Cardiac muscle cell (in vitro differentiated cells and primary cell): Measurements from ENCODE around the gene DENND2A. TPM values are rescaled to one million over a fixed set of nuclear protein-coding genes. Genes with fewer than 3 reads are reported as not detected.
"Not testable (repeated sequence)": the region's sequence is repeated elsewhere in the genome, so short reads cannot be mapped to it uniquely, and the experiment has no call there.

Experiments
- DNase-seq, 2 donors: peaks; one replicate each; pipeline versions ENCODE4 v3.0.0 to v3.0.0-alpha.2; 2010 to 2017; ENCODE audit warnings: low read depth in 1 of 2, low spot score in 1 of 2
- H3K27ac ChIP-seq: fragments of 200-600 bp; sonication (generic); 2 replicates; pipeline ENCODE4 v1.5.1; 2016
- H3K27me3 ChIP-seq: fragments of 200-600 bp; sonication (generic); 2 replicates; pipeline ENCODE4 v1.6.0; 2016; ENCODE audit warnings: control low read depth
- H3K36me3 ChIP-seq: fragments of 200-600 bp; sonication (generic); 2 replicates; pipeline ENCODE4 v1.5.1; 2016; ENCODE audit warnings: control low read depth
- H3K4me1 ChIP-seq: fragments of 200-600 bp; sonication (generic); 2 replicates; pipeline ENCODE4 v1.8.1; 2017; ENCODE audit warnings: low read depth, mild to moderate bottlenecking, mixed run types
- H3K4me3 ChIP-seq: fragments of 200-600 bp; sonication (generic); 2 replicates; pipeline ENCODE4 v1.5.1; 2016; ENCODE audit warnings: mild to moderate bottlenecking
- H3K9me3 ChIP-seq: fragments of 200-600 bp; sonication (generic); 2 replicates; pipeline ENCODE4 v1.5.1; 2017; ENCODE audit warnings: low read depth, mild to moderate bottlenecking, control low read depth
- polyA plus RNA-seq: library from polyadenylated mRNA; unstranded; fragments of >200 nt; fragmentation: Nextera tagmentation; extraction: Ambion mirVana; gene quantifications from 2 replicates; pipeline ENCODE4 v1.2.1, GENCODE V29; 2016
- total RNA-seq: library from RNA; depleted of rRNA; stranded (reverse); fragments of >200 nt; gene quantifications from 2 replicates; pipeline ENCODE4 v1.2.3, GENCODE V29; 2016
- TF ChIP-seq, protein P1 (sequence below): IDR thresholded peaks from 2 replicates; pipeline ENCODE4 v1.5.1; 2012; ENCODE audit warnings: low read depth, mild to moderate bottlenecking, low read length

DENND2A gene
- total and polyA plus RNA-seq, 2 experiments from 2014 or later, result 14.0 to 21.7 TPM

DNA sequence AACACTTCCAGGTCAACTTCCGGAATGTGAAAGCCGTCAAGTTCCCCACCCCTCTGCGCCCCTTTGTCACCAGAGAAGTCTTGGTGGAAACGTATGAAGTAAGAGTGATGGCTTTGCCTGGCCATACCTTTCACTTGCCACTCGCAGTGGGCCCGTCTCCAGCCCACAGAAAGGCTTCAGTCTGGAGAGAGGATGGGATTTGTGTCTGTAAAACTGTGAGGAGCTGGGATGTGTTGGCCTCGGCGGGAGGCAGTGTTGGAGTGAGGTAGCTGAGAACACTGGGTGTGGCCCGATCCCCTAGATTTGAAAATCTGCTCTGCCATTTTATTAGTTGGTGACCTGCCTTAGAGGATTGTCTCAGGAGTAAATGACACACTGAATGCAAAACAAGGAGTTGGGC, 38.6 kb upstream of the DENND2A start:
- DNase-seq, result no peak
- Histone ChIP-seq H3K36me3 (peaks cover 4% of the 10 kb centered on the region), H3K4me3 (no peak overlapping the region), H3K27ac (no peak overlapping the region), H3K9me3 (no peaks in the 10 kb centered on the region), H3K27me3 (no peaks in the 10 kb centered on the region), H3K4me1 (no peaks in the 10 kb centered on the region)
- TF ChIP-seq, protein P1, sequence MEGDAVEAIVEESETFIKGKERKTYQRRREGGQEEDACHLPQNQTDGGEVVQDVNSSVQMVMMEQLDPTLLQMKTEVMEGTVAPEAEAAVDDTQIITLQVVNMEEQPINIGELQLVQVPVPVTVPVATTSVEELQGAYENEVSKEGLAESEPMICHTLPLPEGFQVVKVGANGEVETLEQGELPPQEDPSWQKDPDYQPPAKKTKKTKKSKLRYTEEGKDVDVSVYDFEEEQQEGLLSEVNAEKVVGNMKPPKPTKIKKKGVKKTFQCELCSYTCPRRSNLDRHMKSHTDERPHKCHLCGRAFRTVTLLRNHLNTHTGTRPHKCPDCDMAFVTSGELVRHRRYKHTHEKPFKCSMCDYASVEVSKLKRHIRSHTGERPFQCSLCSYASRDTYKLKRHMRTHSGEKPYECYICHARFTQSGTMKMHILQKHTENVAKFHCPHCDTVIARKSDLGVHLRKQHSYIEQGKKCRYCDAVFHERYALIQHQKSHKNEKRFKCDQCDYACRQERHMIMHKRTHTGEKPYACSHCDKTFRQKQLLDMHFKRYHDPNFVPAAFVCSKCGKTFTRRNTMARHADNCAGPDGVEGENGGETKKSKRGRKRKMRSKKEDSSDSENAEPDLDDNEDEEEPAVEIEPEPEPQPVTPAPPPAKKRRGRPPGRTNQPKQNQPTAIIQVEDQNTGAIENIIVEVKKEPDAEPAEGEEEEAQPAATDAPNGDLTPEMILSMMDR, result no peak

DNA sequence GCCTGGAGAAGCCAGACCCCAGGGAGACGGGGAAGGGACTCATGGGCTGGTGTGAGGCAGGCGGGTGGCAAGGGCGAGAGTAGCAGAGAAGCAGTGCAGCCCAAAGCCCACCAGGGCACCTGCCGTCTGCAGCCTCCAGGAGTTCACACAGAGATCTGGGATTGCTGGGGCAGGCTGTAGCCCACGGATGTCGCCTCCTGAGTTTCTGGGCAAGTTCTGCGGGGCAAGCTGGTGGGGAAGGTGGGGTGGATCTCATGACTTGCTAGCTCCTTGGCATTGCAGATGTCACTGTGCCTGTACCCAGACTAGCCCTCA, 38.2 kb upstream of the DENND2A start:
- DNase-seq, result no peak

DNA sequence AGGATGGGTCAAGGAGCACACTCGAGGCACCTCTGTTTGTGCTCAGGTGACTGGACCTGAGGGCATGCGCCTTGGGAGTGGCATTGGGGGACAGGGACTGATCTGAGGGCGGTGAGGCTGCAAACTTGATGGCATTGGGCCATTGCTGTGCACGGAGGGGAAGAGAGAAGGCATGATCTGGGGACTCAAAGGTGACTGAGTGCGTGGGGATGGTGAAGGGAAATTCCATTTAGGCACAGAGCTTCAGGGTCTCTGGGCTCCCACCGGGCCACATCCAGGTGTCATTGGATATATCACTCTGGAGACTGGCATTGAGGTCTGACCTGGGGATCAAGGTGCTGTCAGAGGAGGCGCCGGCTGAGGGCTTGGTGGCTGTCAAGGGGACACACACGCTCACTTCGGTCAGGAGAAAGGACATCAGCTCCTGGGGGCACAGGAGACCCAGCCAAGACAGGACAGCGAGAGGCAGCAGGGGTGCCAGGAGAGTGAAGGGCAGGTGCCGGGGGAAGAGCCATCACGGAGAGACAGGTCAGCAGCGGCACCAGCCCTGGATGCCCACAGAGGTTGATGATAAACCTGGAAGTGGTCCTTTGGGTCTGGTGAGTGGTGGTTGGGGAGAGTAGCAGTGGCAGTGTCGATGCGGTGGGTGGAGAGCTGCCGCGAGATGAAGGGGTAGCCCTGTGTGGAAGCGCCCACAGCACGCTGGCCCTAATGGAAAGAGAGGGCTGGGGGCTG, 37.6 kb upstream of the DENND2A start:
- DNase-seq, result no peak
- H3K27me3 ChIP-seq, result no peaks in the 10 kb centered on the region
- H3K27ac ChIP-seq, result no peak overlapping the region

More for the DNA sequence above, 38.2 kb upstream of the DENND2A start:
- TF ChIP-seq, protein P1, result no peak
- Histone ChIP-seq H3K4me1 (no peaks in the 10 kb centered on the region), H3K9me3 (no peaks in the 10 kb centered on the region), H3K36me3 (peaks cover 4% of the 10 kb centered on the region), H3K27me3 (no peaks in the 10 kb centered on the region), H3K27ac (no peak overlapping the region), H3K4me3 (no peak overlapping the region)

DNA sequence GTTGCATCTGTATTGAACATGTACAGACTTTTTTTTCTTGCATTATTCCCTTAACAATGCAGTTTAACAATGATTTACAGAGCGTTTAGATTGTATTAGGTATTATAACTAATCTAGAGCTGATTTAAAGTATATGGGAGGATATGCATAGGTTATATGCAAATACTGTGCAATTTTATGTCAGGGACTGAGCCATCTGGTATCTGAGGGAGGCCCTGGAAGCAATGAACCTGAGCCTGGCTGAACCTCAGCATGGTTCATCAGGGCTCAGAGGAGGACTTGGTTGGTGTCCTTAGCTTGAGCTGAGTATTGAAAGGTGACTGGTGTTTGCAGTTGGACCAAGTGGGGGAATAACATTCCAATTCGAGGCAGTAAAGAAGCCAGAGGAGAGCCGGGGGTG, 36.9 kb upstream of the DENND2A start:
- H3K4me1 ChIP-seq, result no peaks in the 10 kb centered on the region
- H3K4me3 ChIP-seq, result no peak overlapping the region
- TF ChIP-seq, protein P1, result no peak
- no peaks in the 10 kb centered on the region for H3K27me3 ChIP-seq
- H3K27ac ChIP-seq, result no peak overlapping the region
- DNase-seq, result no peak
- peaks cover 4% of the 10 kb centered on the region for H3K36me3 ChIP-seq
- no peaks in the 10 kb centered on the region for H3K9me3 ChIP-seq

More for the DNA sequence above, 37.6 kb upstream of the DENND2A start:
- Histone ChIP-seq H3K9me3 (no peaks in the 10 kb centered on the region), H3K36me3 (peaks cover 4% of the 10 kb centered on the region), H3K4me3 (no peak overlapping the region), H3K4me1 (no peaks in the 10 kb centered on the region)
- TF ChIP-seq, protein P1, result no peak

DNA sequence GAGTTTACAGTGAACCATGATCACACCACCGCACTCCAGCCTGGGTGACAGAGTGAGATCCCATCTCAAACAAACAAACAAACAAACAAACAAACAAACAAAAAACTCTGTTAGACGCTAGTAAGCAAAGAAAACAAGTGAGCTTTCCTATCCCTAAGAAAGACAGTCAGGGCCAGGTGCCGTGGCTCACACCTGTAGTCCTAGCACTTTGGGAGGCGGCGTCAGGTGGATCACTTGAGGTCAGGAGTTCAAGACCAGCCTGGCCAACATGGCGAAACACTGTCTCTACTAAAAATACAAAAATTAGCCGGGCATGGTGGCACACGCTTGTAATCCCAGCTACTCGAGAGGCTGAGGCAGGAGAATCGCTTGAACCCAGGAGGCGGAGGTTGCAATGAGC, 36.3 kb upstream of the DENND2A start:
- H3K4me3 ChIP-seq, H3K36me3 ChIP-seq, H3K4me1 ChIP-seq, H3K27ac ChIP-seq, H3K9me3 ChIP-seq, H3K27me3 ChIP-seq, DNase-seq: not testable (repeated sequence)

DNA sequence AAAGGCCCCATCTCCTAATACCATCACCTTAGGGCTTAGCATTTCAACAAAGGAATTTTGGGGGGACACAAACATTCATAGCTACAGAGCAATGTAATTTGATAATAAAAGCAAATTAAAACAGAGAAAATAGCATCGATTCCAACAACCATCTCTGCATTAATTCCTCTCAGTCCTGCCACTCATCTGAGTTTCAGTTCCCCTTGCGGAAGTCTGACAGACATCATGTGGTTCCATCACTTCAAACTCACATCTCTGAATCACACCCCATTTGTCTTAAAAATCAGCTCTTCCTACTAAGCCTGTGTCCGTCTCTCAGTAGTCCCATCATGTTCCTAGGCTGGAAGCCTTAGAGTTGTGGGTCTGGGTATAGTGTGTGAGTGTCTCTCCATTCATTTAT, 35.7 kb upstream of the DENND2A start:
- H3K27me3 ChIP-seq, result no peaks in the 10 kb centered on the region
- no peak for DNase-seq
- no peak overlapping the region for H3K27ac ChIP-seq
- no peak overlapping the region for H3K4me3 ChIP-seq
- H3K9me3 ChIP-seq, result no peaks in the 10 kb centered on the region
- H3K36me3 ChIP-seq, result peaks cover 4% of the 10 kb centered on the region
- TF ChIP-seq, protein P1, result no peak
- no peaks in the 10 kb centered on the region for H3K4me1 ChIP-seq
